Muscle layer of duodenum (tissue), 2 donors: Measurements from ENCODE around the gene STIM1.
"Not testable (repeated sequence)": the region's sequence is repeated elsewhere in the genome, so short reads cannot be mapped to it uniquely, and the experiment has no call there.

Experiments used
- H3K27ac ChIP-seq: one replicate; pipeline ENCODE4 v1.7.0; 2013; ENCODE audit warnings: mild to moderate bottlenecking, low read length
- H3K27me3 ChIP-seq: one replicate; pipeline ENCODE4 v1.7.0; 2013; ENCODE audit warnings: low read depth, mild to moderate bottlenecking, control low read depth, low read length
- H3K36me3 ChIP-seq, 2 donors: one replicate each; pipeline ENCODE4 v1.7.0; 2013; ENCODE audit warnings: low read length in 2 of 2, control low read depth in 1 of 2, mild to moderate bottlenecking in 1 of 2; ENCODE audit not compliant: insufficient read depth in 2 of 2, control insufficient read depth in 1 of 2
- H3K4me1 ChIP-seq, 2 donors: one replicate each; pipeline ENCODE4 v1.7.0; 2013; ENCODE audit warnings: low read length in 2 of 2, mild to moderate bottlenecking in 2 of 2, control low read depth in 1 of 2, moderate library complexity in 1 of 2; ENCODE audit not compliant: insufficient read depth in 2 of 2, control insufficient read depth in 1 of 2
- H3K4me3 ChIP-seq, 2 donors: one replicate each; pipeline ENCODE4 v1.7.0; 2013; ENCODE audit warnings: low read length in 2 of 2, low read depth in 1 of 2, mild to moderate bottlenecking in 1 of 2
- H3K9me3 ChIP-seq, 2 donors: one replicate each; pipeline ENCODE4 v1.7.0; 2013; ENCODE audit warnings: low read length in 2 of 2, control low read depth in 1 of 2, mild to moderate bottlenecking in 1 of 2; ENCODE audit not compliant: control insufficient read depth in 1 of 2
- donor health status: healthy.

The STIM1 gene

GRCh38 chr11:3856856-3857553 is 1.5 kb downstream of the STIM1 start:
- Histone ChIP-seq H3K9me3 (no peaks in the 10 kb centered on the region), H3K4me3 (peak overlapping the region; percentile 90 to 92), H3K27me3 (no peaks in the 10 kb centered on the region), H3K4me1 (peaks cover 33 to 59% of the 10 kb centered on the region in 2 donors), H3K27ac (peak overlapping the region; percentile 65), H3K36me3 (peaks cover 0 to 3% of the 10 kb centered on the region in 2 donors)

DNA sequence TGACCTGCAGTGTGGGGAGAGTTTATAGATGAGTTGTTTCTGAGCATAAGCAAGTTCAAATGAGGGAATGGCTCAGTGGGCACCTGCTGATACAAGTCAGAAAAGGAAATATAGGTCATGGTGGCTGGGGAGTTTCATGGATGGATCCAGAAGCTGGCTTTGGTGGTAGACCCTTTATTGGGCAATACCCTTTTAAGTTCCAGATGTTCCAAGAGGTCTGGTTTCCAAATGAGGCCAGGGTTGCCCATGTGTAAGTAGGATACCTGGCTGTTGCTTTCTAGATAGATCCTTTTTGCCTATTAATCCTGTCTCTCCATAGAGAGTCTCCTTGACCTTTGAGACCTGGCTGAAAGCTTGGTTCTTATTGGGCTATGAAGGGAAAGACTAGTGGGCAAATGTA is 2.2 kb downstream of the STIM1 start:
- Histone ChIP-seq H3K4me1 (peaks cover 33 to 59% of the 10 kb centered on the region in 2 donors), H3K27ac (no peak overlapping the region), H3K27me3 (no peaks in the 10 kb centered on the region), H3K9me3 (no peaks in the 10 kb centered on the region), H3K36me3 (peaks cover 0 to 3% of the 10 kb centered on the region in 2 donors), H3K4me3 (peak overlapping the region; percentile 90 to 92)

DNA sequence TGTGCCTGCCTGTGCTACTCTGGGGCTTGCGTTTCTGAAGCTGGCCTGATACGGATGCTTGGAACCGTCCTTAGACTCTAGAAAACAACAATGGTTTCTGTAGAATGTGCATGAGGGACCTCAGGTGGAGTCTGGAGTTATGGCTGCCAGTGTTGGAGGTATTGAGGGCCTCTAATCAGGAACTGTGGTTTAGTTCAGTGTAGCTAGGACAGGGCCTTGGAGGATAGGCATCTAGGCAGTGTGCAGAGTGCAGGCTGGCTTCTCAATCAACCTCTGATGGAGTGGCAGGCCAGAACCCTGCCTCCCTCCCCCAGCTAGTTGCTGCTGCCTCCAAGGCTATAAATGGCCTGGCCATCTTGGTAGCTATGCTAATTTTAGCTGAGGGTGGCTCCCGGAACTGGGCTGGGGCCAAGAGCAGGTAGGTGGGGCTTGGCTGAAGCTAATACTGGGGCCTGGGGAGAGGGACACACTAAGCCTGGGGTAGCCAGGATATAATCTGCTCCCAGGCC is 4.0 kb downstream of the STIM1 start:
- H3K4me3 ChIP-seq, result peak overlapping the region; percentile 35 to 92
- H3K27ac ChIP-seq, result no peak overlapping the region
- peaks cover 30 to 58% of the 10 kb centered on the region in 2 donors for H3K4me1 ChIP-seq
- no peaks in the 10 kb centered on the region for H3K27me3 ChIP-seq
- peaks cover 0 to 3% of the 10 kb centered on the region in 2 donors for H3K36me3 ChIP-seq
- H3K9me3 ChIP-seq, result no peaks in the 10 kb centered on the region

- Histone ChIP-seq H3K4me3 (no peak overlapping the region), H3K36me3 (no peaks in the 10 kb centered on the region), H3K4me1 (peaks cover 29 to 61% of the 10 kb centered on the region in 2 donors), H3K27ac (no peak overlapping the region), H3K27me3 (no peaks in the 10 kb centered on the region), H3K9me3 (no peaks in the 10 kb centered on the region)
Measured at GRCh38 chr11:3860375-3860774, 4.9 kb downstream of the STIM1 start.

DNA sequence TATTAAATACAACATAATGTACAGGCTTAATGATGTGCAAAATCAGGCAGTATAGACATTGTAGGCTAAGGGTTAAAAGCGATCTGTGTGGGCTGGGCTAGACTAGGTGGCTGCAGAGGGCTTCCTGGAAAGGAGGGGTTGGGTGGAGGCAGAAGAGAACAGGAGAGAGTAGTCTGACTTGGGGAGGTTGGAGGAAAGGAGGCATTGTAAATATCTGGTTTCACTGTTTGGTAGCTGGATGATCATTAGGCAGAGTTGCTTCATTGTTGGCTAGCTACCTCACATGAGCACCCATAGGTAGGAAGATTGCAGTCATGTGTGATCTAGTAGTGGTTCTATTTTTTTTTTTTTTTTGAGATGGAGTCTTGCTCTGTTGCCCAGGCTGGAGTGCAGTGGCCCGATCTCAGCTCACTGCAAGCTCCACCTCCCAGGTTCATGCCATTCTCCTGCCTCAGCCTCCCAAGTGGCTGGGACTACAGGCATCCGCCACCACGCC is 5.5 kb downstream of the STIM1 start:
- H3K4me3 ChIP-seq, H3K36me3 ChIP-seq, H3K27ac ChIP-seq, H3K27me3 ChIP-seq, H3K9me3 ChIP-seq: not testable (repeated sequence)
- H3K4me1 ChIP-seq, result peaks cover 35 to 66% of the 10 kb centered on the region in 2 donors

GRCh38 chr11:3861683-3862082 is 6.2 kb downstream of the STIM1 start:
- no peaks in the 10 kb centered on the region for H3K9me3 ChIP-seq
- no peak overlapping the region for H3K27ac ChIP-seq
- H3K4me1 ChIP-seq, result peaks cover 33 to 65% of the 10 kb centered on the region in 2 donors
- no peak overlapping the region for H3K4me3 ChIP-seq
- H3K27me3 ChIP-seq, result no peaks in the 10 kb centered on the region
- H3K36me3 ChIP-seq, result no peaks in the 10 kb centered on the region

DNA sequence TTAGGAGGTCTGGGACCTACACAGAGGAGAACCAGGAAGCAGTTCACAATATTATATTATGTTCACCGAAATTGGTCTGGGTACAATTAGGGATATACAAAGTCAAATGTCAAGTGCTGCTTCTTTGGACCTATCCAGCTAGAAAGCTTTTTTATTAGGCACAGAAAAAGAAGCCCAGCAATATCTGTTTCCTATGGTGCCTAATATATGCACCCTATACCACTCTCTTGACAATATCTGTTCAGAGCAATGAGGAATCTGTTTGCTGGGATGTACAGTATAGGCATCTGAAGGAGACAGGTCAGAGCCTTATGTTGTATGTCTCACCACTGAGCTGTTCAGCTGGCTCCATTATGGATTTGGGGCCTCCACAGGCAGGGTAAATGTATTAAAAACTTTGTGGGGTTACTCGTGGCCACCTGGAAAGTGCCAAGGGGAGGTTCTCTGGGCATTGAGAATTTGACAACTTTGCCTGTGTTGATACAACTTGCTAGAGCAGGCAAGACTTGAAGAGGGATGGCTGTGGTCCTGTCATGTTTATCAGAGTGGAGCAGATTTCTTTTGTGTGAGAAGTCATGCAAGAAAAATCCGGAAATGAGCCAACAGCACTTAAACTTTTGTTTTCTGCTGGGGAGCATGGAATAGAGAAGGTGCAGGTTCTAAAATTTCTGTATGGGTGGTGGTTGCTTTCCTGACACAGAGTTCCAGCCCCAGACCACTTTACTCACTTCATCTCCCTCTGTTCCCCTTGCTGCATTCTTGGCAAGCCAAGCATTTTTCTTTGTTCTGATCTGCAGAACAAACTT is 10.1 kb downstream of the STIM1 start:
- no peak overlapping the region for H3K4me3 ChIP-seq
- no peaks in the 10 kb centered on the region for H3K27me3 ChIP-seq
- peak overlapping the region; percentile 12 for H3K27ac ChIP-seq
- H3K9me3 ChIP-seq, result no peaks in the 10 kb centered on the region
- H3K4me1 ChIP-seq, result peaks cover 25 to 41% of the 10 kb centered on the region in 2 donors
- no peaks in the 10 kb centered on the region for H3K36me3 ChIP-seq

- Histone ChIP-seq H3K9me3 (no peaks in the 10 kb centered on the region), H3K27ac (no peak overlapping the region)
Measured at GRCh38 chr11:3866206-3866605, 10.7 kb downstream of the STIM1 start.

GRCh38 chr11:3866836-3867208 is 11.4 kb downstream of the STIM1 start:
- no peaks in the 10 kb centered on the region for H3K27me3 ChIP-seq
- no peaks in the 10 kb centered on the region for H3K36me3 ChIP-seq
- H3K27ac ChIP-seq, result peak overlapping the region; percentile 19
- H3K4me3 ChIP-seq, result no peak overlapping the region
- no peaks in the 10 kb centered on the region for H3K9me3 ChIP-seq
- peaks cover 21 to 34% of the 10 kb centered on the region in 2 donors for H3K4me1 ChIP-seq

More at GRCh38 chr11:3866206-3866605, 10.7 kb downstream of the STIM1 start:
- Histone ChIP-seq H3K36me3 (no peaks in the 10 kb centered on the region), H3K4me3 (no peak overlapping the region), H3K27me3 (no peaks in the 10 kb centered on the region), H3K4me1 (peaks cover 21 to 39% of the 10 kb centered on the region in 2 donors)

DNA sequence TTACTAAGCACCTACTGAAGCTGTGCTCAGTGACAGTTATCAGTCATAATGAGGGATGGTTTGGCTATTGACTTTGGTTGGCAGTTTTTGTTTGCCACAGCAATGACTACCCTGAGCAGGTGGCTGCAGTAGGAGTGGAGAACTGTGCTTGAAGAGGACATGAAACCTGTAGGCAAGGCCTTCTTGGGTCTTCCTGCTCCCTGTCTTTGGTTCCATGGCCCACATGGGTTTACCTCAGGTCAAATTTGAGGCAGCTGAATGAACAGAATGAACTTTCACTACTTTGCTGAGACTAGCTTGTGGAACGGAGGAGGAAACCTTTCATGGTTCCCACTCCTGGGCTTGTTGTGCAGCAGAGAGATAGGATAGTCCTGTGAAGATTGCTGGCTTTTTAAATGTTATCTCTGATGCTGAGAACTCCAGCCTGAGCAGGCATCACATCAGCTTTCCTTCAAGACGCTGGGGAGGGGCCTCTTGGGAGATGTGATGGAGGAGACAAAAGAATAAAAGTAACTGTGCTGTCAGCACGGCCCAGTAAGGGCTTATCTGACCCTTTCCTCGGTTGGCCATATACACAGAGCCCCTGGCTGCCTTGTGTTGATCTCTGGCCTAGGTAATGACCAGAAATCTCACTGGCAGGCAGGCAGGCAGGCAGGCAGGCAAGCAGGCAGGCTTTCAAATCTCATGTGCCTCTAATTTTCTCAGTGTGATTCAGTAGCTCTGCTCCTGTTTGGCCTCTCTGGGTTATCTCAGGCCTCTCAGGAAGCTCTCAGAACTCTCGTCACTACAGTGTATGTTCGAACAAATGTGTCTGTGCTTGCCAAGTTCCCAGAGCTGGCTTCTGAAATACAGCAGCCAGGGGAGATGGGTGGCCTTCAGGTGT is 12.0 kb downstream of the STIM1 start:
- H3K36me3 ChIP-seq, result no peaks in the 10 kb centered on the region
- H3K9me3 ChIP-seq, result no peaks in the 10 kb centered on the region
- no peak overlapping the region for H3K4me3 ChIP-seq
- no peaks in the 10 kb centered on the region for H3K27me3 ChIP-seq
- peak overlapping the region; percentile 19 for H3K27ac ChIP-seq
- peaks cover 21 to 33% of the 10 kb centered on the region in 2 donors for H3K4me1 ChIP-seq
